ENCODE measurements around the gene FUT2.

DNA sequence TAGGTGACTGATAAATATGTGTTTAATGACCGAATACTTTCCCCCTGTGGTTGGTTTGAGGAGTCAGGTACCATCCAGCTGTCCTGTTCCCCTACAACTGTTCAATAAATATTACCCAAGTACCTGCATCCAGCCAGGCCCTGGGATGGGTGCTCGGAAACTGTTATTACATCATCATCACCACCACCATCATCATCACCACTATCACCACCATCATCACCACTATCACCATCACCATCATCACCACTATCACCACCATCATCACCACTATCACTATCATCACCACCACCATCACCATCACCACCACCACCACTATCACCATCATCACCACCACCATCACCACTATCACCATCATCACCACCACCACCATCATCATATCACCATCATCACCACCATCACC is 27.0 kb upstream of the FUT2 start:
- no peak for TF ChIP-seq EZH2phosphoT487 (IDR thresholded peaks at IDR 0.05; ENCODE audit: insufficient read depth, low read depth)
- no peak for TF ChIP-seq EZH2 (IDR thresholded peaks at IDR 0.05; ENCODE audit: insufficient read depth, poor library complexity, severe bottlenecking)
